GM21825 (cell line): ENCODE results near the gene EEFSEC.

Experiments used
- ATAC-seq: cut with Tn5 transposase; IDR thresholded peaks from one replicate; pipeline ENCODE4 v1.9.1; 2021; ENCODE audit warnings: mild to moderate bottlenecking, moderate library complexity; ENCODE audit not compliant: unreplicated experiment

Gene EEFSEC, protein sequence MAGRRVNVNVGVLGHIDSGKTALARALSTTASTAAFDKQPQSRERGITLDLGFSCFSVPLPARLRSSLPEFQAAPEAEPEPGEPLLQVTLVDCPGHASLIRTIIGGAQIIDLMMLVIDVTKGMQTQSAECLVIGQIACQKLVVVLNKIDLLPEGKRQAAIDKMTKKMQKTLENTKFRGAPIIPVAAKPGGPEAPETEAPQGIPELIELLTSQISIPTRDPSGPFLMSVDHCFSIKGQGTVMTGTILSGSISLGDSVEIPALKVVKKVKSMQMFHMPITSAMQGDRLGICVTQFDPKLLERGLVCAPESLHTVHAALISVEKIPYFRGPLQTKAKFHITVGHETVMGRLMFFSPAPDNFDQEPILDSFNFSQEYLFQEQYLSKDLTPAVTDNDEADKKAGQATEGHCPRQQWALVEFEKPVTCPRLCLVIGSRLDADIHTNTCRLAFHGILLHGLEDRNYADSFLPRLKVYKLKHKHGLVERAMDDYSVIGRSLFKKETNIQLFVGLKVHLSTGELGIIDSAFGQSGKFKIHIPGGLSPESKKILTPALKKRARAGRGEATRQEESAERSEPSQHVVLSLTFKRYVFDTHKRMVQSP

DNA sequence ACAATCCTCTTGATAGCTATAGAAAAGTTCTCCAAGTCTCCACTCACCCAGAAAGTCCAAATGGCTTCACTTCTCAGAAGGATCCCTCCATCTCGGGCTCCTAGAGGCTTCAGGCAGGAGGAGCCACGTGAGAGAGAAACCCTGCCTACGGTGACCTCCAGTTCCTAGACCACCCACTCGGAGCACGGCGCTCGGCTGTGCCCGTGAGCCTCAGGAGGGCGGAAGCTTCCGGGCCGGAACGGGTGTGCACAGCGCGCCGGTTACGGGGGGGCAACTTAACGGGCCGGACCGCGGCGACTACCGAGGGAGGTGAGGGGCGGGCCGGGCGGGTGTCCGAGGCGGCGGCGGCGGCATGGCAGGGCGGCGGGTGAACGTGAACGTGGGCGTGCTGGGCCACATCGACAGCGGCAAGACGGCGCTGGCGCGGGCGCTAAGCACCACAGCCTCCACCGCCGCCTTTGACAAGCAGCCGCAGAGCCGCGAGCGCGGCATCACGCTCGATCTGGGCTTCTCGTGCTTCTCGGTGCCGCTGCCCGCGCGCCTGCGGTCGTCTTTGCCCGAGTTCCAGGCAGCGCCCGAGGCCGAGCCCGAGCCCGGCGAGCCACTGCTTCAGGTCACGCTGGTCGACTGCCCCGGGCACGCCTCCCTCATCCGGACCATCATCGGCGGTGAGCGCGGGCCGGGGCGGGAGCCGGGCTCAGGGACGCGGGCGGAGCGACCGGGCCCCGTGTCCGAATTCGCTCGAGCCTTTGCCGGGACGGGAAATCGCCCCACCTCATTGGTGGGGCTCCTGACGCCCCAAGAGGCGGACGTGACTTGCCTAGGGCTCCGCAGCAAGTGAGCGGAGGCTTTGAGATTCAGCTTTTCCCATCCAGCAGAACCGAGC is at the start of gene EEFSEC:
Gene EEFSEC (plus strand): TSS at position 326 of the 886 bp plus-strand sequence. CDS start 27 bp downstream, at position 353.
- ATAC-seq = peak; percentile 82

DNA sequence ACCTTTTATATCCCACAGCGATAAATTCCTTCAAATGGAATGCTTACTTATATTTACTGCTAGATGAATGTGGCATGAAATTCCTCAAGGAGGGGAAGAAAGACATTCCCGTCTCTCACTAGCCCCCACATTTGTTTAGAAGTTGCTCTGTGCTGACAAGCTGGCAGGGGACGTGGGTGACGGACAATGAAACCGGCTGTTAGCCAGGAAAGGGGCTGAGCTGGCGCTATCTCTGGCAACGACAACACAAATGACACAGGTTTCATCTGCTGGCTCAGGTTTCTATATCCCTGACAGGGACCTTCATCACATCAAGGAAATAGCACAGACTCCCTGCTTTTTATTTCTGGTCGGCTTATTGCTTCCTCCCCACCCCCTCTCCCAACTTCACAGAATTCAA is 45.4 kb upstream of the EEFSEC start:
- no peak for ATAC-seq

DNA sequence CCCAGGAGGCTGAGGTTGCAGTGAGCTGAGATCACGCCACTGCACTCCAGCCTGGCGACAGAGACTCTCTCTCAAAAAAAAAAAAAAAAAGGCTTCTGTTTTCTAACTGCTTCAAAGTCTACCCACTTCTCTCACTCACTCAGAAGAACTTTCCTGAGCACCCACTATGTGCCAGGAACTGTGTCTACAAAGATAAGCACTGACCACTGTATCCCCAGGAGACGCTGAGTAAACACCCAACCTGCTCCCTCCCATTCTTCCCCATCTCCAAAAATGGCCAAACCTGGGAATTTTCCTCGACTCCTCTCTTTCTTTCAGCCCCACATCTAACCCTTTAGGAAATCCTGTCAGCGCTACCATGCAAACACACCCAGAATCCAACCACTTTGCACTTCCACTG is 42.1 kb upstream of the EEFSEC start:
- no peak for ATAC-seq

DNA sequence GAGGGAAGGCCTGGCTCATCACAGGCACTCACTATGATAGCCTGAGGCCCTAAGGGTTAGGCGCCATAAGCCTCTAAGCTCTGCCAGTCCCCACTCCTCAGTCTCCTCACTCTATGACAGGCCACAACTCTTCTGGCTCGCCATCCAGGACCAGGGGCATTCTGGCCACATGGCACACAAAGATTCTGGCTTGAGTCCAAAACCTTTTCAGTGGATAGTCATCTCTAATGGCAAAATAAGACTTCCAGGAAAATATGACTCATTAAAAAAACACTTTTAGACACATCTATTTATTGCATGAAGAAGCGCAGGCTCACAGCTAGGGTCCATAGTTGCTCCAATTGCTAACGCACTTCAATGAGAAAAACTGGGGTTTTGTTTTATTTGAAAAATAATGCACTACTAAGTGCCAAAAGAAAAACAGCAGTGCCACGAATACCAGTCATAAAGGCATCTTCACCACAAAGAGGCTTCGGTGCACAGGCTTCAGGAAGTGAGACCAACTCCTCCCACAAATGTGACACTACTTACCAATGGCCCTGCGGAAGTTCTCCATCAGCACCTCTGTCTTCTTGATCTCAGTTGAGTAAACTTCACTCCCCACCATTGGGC is 40.8 kb upstream of the EEFSEC start:
- ATAC-seq = no peak

DNA sequence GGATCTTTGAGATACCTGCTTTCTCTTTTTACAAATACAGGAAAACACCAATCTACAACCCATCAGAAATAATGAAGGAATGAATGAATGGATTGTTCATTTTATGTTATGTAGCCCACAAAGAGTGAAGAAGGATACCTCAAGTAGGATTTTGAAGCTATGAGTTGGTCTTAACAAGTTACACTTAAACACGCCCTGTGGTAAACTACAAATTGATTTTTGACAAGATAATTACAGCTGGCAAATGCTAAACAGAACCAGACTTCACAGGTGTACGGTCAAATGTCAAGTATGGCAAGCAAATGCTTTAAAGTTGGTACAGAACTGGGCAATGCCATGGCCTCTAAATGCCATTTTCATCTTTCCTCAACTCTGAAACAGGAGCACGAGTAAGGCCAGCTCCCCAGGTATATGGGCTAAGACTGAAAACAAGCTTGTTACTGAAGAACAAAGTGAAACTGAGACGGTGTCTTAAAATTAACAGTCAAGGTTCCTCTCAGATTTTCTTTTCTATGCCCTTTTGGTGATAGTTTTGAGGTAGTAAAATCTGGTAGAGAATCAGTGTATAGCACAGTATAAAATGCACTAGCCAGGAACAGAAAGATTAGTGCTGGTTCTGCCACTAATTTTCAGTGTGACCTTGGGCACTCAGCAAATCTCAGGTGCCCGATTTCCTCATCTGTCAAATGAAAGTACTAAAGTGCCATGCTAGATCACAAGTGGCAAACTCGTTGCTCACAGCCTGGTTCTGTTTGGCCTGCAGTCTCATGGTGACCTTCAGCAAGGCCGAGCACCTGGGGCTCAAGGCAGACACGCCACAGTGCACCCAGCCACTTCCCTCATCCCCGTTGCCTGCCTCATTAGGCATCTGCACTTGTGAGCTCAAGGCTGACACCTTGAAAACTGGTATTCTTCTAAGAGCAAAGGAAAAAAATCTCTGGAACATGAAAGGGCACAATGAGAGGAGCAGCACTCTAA is 39.2 kb upstream of the EEFSEC start:
- peak; percentile 74 for ATAC-seq

DNA sequence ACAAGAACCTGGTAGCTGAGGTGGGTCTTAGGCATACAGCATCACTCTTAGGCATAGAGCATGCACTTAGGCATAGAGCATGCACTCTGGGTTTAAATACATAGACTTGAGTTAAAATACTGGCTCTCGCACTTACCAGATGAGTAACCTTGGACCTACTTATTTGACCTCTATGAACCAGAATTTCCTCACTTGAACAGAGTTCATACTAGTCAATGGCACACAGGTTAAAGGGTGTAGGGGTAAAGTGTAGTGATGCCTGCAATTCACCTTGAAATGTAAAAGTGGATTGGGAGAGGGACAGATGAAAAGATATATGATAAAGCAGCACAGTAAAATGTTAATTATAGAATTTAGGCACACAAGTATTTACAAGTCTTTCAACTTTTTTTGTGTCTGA is 31.3 kb upstream of the EEFSEC start:
- ATAC-seq = no peak

DNA sequence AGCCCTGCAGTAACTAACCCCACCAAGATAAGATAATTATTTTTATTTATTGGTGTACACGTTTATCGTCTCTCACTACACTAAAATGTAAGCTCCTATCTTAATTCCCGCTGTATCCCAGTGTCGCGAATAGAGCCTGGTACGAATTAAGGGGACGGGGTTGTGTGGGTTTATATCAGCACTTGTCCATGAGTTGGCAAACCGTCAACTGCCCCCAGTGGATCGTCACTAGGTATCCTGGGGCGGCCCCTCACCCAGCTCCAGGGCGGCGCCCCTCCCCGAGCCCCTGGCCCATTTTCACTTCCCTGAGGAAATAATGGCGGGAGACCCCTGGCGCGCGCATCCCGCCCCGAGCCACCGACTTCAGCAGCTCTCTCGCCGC is 30.1 kb upstream of the EEFSEC start:
- peak; percentile 7 for ATAC-seq

DNA sequence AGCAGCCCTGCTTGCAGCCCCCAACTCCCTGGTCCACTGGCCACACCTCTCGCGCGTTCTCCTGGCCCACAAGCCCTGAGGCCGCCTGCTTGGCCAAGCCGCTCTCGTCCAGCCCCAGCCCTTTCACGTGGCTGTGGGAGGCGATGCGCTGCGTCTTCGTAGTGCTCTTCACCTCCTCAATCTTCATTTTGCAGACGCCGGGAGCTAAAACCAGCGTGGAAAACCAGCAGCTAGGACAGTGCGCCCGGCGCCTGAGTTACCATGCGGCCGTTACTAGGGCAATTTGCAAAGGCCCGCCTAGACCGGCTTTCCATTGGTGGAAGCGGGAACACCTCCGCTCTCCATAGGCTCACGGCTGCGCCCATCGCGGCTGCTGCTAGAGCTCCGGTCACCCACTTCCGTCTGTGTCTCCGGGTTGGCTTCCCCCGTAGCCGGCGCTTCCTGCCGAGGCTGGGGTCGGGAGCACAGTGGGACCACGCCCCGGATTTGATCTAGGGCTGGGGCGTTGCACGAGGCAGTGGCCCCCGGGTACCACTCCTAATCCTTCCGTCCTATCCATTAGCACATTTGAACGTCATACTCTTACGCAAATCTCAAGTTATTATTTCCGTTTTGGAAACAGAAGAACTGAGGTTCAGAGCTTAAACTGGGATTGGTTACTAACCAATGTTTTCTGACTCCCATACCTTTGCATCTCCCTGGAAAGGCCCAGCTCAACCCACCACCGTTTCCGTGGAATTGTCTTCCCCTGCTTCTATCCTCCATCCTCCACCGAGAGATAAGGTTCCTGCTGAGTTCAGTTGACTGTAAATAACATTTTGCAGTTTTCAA is 29.5 kb upstream of the EEFSEC start, which contains the start of gene RUVBL1:
Gene RUVBL1 (minus strand): TSS at position 275 of the 831 bp plus-strand sequence. CDS start 88 bp downstream, at position 187.
- ATAC-seq = peak; percentile 98

DNA sequence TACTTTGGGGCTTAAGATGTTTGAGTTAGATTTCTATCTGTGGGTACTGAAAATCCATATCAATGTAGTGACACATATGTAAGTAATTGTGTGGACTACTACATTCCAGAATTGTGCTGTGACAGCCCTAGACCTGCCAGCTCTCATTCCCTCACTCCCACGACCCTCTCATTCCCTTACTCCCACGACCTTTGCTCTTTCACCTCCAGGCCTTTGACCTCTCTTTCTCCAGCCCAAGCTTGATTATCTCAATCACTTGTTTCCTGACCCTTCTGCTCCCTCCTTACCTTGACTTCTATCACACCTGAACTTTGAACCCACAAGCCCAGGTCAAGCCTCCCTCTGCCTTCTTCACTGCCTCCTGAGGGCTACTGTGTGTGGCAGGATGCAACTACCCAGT is 26.0 kb upstream of the EEFSEC start:
- no peak for ATAC-seq

DNA sequence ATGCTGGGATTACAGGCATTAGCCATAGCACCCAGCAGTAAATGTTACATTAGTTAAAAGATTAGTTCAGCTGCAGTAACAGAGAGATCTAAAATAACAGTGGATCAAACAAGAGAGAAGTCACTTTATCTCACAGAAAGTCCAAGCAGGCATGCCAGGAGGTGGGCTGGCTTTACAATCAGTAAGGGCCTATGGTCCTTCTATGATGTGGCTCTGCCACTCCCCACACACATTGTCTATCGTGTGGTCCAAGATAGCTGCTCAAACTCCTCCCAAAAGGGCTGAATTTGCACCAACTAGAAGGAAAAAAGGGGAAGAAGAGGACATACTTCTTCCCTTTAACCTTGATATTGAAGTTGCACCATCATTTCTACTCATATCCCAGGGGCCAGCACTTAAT is 25.0 kb upstream of the EEFSEC start:
- ATAC-seq = no peak

DNA sequence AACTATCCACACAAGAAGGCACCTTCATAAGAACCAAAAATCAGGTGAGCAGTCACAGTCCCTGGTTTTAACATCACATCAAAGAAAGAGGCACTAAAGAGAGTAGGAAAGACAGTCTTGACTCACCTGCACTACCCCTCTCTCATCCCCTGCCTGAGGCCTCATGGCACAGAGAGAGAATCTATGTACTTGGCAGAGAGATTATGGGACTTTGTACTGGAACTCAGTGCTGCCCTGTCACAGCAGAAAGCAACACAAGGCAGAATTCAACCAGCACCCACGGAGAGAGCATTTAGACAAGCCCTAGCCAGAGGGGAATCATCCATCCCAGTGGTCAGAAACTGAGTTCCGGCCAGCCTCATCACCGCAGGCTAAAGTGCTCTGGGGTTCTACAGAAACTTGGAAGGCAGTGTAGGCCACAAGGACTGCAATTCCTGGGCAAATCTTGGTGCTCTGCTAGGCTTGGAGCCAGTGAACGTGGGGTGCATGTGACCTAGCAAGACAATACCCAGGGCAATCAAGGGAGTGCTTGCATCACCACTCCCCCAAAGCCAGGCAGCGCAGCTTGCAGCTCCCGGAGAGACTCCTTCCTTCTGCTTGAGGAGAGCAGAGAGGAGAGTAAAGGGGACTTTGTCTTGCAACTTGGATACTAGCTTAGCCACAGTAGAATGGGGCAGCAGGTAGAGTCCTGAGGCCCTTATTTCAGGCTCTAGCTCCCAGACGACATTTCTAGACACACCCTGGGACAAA is 21.2 kb upstream of the EEFSEC start:
- no peak for ATAC-seq

DNA sequence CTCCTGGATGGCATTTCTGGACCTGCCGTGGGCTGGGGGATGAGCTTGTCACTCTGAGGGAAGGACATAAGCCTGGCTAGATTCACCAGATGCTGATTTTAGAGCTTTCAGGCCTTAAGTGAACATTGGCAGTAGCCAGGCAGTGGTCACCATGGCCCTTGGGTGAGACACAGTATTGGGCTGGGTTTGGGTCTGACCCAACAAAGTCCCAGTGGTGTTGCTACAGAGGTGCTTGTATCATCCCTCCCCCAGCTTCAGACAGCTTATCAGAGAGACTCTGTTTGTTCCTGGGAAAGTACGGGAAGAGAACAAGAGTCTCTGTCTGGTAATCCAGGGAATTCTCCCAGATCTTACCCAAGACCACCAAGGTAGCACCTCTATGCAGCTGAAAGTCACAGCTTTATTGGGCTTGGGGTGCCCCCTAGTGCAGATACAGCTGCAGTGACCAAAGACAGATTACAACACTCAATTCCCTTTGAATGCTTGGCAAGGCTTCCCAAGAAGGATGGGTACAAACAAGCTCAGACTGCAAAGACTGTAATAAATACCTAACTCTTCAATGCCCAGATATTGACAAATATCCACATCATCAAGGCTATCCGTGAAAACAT is 19.9 kb upstream of the EEFSEC start:
- no peak for ATAC-seq

DNA sequence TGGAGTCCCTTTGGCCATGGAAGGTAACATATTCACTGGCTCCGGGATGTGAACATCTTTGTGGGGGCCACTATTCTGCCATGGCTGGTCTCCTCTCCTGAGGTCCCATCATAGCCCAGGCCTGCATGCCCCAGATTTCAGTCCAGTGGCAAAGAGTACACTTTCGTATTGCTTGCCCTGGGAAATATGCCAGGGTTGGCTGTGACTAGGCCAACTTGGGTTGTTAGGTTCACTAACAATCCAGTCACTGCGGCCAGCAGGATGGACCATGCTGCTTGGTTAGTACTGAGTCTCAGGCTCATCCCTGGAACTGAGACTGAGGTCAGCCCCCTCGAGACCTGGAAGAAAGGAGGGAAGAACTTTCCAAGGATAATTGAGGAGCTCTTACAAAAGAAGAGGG is 9.8 kb upstream of the EEFSEC start:
- no peak for ATAC-seq

DNA sequence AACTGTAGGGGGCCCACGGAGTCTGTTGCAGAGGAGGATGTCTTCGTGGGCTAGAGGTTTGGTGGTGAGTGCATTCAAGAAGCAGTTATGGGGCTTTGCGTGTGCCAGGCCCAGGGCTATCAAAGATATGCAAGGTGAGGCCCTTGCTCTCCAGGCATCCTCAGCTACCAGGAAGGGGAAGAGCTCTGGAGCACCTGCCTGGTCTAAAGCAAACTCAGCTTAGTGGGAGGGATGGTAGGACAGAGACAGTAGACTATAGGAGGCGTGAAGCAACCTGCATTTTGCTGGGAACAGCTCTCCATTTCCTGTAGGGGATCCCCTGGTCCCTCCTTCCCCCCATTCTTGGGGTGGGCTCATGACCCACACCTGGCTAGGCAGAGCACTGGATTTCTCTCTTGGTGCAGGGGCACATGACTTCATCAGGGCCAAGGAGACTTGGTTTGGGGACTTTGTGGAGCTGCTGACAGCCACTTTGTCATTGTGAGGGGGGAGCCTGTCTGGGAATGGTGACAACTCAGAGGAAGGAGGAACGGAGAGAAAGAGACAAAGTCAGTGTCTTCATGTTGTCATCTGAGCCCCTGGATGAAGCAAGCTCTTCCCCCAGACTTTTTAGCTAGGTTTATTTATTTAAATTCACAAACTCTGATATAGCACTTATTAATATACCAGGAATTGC is 8.6 kb upstream of the EEFSEC start:
- no peak for ATAC-seq

DNA sequence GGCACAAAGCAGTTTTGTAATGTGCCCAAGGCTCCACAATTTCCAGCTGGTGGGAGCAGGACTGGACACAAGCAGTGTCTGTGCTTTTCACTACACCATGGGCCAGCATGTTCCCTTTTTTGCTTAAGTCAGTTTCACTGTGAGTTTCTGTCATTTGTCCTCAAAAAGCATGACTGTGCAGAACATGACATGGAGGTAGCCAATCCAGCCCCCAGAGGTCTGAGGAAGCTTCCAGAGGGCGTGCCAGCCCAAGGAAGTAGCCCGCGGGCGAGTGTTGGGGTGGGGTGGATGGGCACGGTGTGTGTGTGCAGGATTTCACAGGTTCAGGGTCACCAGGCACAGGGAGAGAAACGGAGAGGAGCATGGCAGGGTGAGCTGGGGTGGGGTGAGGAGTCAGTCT is 8.0 kb upstream of the EEFSEC start:
- ATAC-seq = no peak

DNA sequence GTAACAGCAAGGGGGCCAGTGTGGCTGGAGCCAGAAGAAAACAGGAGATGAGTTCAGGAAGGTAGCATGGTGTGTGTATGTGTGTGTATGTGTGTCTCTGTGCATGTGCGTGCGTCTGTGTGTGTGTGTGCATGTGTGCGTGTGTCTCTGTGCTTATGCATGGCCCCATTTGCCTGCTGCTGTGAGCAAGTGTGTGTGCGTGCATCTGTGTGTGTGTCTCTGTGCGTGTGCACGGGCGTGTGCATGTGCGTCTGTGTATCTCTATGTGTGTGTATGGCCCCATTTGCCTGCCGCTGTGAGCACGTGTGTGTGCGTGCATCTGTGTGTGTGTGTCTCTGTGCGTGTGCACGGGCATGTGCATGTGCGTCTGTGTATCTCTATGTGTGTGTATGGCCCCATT is 7.1 kb upstream of the EEFSEC start:
- ATAC-seq = no peak

DNA sequence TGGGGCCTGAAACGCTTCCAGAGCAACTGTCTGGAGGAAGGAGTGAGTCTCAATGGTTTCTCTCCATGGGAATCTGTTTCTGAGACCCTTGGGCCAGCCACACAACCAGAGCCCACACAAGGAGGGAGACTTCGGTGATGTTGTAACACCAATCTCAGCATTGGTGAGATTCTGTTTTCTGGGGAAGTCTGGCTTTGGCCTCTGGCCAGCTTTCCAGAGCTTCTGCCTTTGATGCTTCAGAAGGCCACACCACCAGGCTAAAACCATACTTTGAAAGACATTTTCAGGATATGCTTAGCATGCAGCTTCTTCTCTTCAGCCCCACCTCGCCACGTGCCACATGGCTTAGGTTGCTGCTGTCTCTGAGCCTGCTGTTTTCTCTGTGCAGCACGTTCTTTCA is 3.6 kb upstream of the EEFSEC start:
- ATAC-seq = no peak
